MCF 10A (cell line): ENCODE measurements around the gene VWA3B. TPM values are rescaled to one million over a fixed set of nuclear protein-coding genes. Genes with fewer than 3 reads are reported as not detected.

Source experiments
- BruUV-seq: library from RNA; stranded (reverse); fragments of 400-500 nt; replicated peaks from 2 replicates; lab custom pipeline; 2021; lab: Mats Ljungman, UMichigan
- CTCF ChIA-PET: fragments of 300-600 bp; sonication (Branson Sonifier 250); formaldehyde crosslinking; extraction: SDS; loops from one replicate; lab custom pipeline; 2021; ENCODE audit warnings: antibody characterized with exemption, inconsistent platforms; lab: Yijun Ruan, JAX
- POLR2A ChIA-PET: fragments of 300-600, 350-650 bp; sonication (Branson Sonifier 250); formaldehyde crosslinking; extraction: SDS; loops from one replicate; lab custom pipeline; 2020; ENCODE audit warnings: antibody characterized with exemption, inconsistent platforms; lab: Yijun Ruan, JAX
- DNase-seq: peaks from one replicate; pipeline ENCODE4 v3.0.0-alpha.2; 2018; ENCODE audit not compliant: unreplicated experiment
- H3K27ac Mint-ChIP-seq: one replicate; pipeline ENCODE4 v1.8.0; 2022; ENCODE audit warnings: mild to moderate bottlenecking, low read depth, mixed read lengths; ENCODE audit not compliant: unreplicated experiment
- H3K27me3 Mint-ChIP-seq: one replicate; pipeline ENCODE4 v1.8.0; 2022; ENCODE audit warnings: mixed read lengths; ENCODE audit not compliant: insufficient read depth, unreplicated experiment
- H3K36me3 Mint-ChIP-seq: one replicate; pipeline ENCODE4 v1.8.0; 2022; ENCODE audit warnings: mild to moderate bottlenecking, moderate library complexity, mixed read lengths; ENCODE audit not compliant: insufficient read depth, unreplicated experiment
- H3K4me1 Mint-ChIP-seq: one replicate; pipeline ENCODE4 v1.8.0; 2022; ENCODE audit warnings: mixed read lengths; ENCODE audit not compliant: insufficient read depth, unreplicated experiment
- H3K4me3 Mint-ChIP-seq: one replicate; pipeline ENCODE4 v1.8.0; 2022; ENCODE audit warnings: mild to moderate bottlenecking, moderate library complexity, mixed read lengths; ENCODE audit not compliant: unreplicated experiment
- H3K9me3 Mint-ChIP-seq: one replicate; pipeline ENCODE4 v1.8.0; 2022; ENCODE audit warnings: mixed read lengths; ENCODE audit not compliant: unreplicated experiment
- intact Hi-C: fragments of 100-400 bp; cut with micrococcal nuclease; formaldehyde crosslinking; loops from 2 replicates; pipeline ENCODE4 v1.14.1; 2022
- total RNA-seq: library from RNA; stranded (reverse); gene quantifications from 2 replicates; pipeline ENCODE4 v1.2.3, GENCODE V29; 2022
- TF ChIP-seq, protein P1 (sequence below): fragments of 200-600 bp; IDR thresholded peaks from one replicate; pipeline ENCODE4 v1.8.0; 2022; ENCODE audit warnings: antibody characterized with exemption, mild to moderate bottlenecking; ENCODE audit not compliant: unreplicated experiment

VWA3B gene
- total RNA-seq, 1 experiment from 2014 or later, result not detected

GRCh38 chr2:98078701-98079100, 8.3 kb upstream of the VWA3B start:
- Mint-ChIP-seq H3K36me3 (no peaks in the 10 kb centered on the region), H3K27ac (no peak overlapping the region), H3K9me3 (no peaks in the 10 kb centered on the region), H3K4me3 (no peak overlapping the region), H3K4me1 (no peaks in the 10 kb centered on the region), H3K27me3 (no peaks in the 10 kb centered on the region)
- CTCF ChIA-PET, result interaction anchor here (0.7 kb wide), 1 partner anchor 11 kb away, joined by 5 read pairs; no protein-coding TSS in a partner anchor
- DNase-seq, result no peak
- intact Hi-C loops, result no loop called here
- BruUV-seq, result no TSS peak
- POLR2A ChIA-PET, result no interaction called here
- TF ChIP-seq, protein P1, sequence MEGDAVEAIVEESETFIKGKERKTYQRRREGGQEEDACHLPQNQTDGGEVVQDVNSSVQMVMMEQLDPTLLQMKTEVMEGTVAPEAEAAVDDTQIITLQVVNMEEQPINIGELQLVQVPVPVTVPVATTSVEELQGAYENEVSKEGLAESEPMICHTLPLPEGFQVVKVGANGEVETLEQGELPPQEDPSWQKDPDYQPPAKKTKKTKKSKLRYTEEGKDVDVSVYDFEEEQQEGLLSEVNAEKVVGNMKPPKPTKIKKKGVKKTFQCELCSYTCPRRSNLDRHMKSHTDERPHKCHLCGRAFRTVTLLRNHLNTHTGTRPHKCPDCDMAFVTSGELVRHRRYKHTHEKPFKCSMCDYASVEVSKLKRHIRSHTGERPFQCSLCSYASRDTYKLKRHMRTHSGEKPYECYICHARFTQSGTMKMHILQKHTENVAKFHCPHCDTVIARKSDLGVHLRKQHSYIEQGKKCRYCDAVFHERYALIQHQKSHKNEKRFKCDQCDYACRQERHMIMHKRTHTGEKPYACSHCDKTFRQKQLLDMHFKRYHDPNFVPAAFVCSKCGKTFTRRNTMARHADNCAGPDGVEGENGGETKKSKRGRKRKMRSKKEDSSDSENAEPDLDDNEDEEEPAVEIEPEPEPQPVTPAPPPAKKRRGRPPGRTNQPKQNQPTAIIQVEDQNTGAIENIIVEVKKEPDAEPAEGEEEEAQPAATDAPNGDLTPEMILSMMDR, result no peak

DNA sequence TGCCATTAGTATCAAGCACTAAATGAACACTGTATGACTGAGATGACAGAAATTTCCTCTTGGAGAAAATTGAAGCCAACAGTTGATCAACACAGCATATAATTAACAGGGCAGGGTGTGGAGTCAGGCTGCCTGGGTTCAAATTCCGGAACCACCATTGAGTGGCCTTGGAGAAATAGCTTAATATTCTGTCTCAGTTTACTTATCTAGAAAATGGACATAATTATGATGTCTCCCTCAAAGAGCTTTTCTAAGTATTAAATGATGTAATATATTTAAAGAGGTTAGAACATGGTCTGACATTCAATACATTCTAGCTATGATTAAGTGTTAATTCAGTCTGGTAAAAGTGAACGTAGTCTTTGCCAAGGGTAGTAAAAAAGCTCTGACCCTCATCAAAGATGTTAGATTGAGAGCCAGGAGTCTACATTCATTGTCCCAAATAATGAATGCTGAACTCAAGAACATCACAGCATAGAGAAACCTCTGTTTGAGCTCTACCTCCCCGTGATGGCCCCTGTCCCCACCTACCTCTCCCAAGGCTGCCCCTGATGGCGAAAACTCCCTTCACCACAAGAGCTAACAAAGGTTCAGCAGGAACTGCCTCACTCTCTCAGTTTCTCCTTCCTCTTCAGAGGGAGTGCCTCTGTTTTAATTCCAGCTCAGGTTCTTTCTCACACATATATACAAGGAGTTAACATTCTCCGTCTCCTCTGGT, 2.7 kb upstream of the VWA3B start:
- H3K27ac Mint-ChIP-seq, result no peak overlapping the region
- TF ChIP-seq, protein P1, result no peak
- intact Hi-C loops, result no loop called here
- H3K4me3 Mint-ChIP-seq, result no peak overlapping the region
- H3K9me3 Mint-ChIP-seq, result no peaks in the 10 kb centered on the region
- BruUV-seq, result no TSS peak
- H3K4me1 Mint-ChIP-seq, result peaks cover 5% of the 10 kb centered on the region
- ChIA-PET POLR2A (interaction anchor here (0.9 kb wide), 1 partner anchor 88 kb away, joined by 4 read pairs; no protein-coding TSS in a partner anchor), CTCF (interaction anchor here (1.0 kb wide), 1 partner anchor 301 kb away, joined by 4 read pairs; no protein-coding TSS in a partner anchor)
- no peaks in the 10 kb centered on the region for H3K36me3 Mint-ChIP-seq
- no peak for DNase-seq
- peaks cover 17% of the 10 kb centered on the region for H3K27me3 Mint-ChIP-seq

- POLR2A ChIA-PET, result interaction anchor here (0.9 kb wide), 1 partner anchor 88 kb away, joined by 4 read pairs; no protein-coding TSS in a partner anchor
- intact Hi-C loops, result loop anchor here (5.0 kb wide), 2 partner anchors 218 to 278 kb away; no protein-coding TSS in a partner anchor
- Mint-ChIP-seq H3K4me1 (peaks cover 5% of the 10 kb centered on the region), H3K4me3 (no peak overlapping the region), H3K9me3 (no peaks in the 10 kb centered on the region), H3K36me3 (no peaks in the 10 kb centered on the region), H3K27me3 (peaks cover 17% of the 10 kb centered on the region), H3K27ac (no peak overlapping the region)
- no TSS peak for BruUV-seq
- no peak for DNase-seq
- TF ChIP-seq, protein P1, result no peak
- CTCF ChIA-PET, result interaction anchor here (1.0 kb wide), 1 partner anchor 300 kb away, joined by 4 read pairs; no protein-coding TSS in a partner anchor
Observed at GRCh38 chr2:98084869-98085238, 2.1 kb upstream of the VWA3B start.

DNA sequence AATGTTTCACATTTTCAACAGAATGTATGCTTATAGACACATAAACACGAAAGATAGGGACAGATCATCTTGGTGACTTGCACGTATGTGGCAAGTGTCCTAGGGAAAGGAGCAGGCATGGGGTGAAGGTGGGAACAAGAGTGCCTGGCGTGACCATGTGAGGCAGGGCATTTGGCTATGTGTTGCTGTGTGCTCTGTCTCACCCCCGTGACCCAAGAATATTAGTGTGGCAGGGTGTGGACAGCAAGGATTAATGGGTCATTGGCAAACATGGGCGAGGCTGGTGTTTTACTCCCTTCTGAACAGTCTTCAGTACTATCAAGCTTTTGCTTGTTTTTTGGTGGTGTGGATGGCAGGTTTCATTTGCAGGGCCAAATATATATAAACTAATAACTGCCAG, 1.3 kb upstream of the VWA3B start:
- Mint-ChIP-seq H3K4me1 (peaks cover 5% of the 10 kb centered on the region), H3K27me3 (peaks cover 17% of the 10 kb centered on the region), H3K9me3 (no peaks in the 10 kb centered on the region), H3K27ac (no peak overlapping the region), H3K4me3 (peak overlapping the region; percentile 31), H3K36me3 (no peaks in the 10 kb centered on the region)
- POLR2A ChIA-PET, result interaction anchor here (0.8 to 1.4 kb wide), 3 partner anchors 58 to 103 kb away, joined by 3 to 6 read pairs (median 3); no protein-coding TSS in a partner anchor
- no peak for DNase-seq
- TF ChIP-seq, protein P1, result no peak
- intact Hi-C loops, result loop anchor here (5.0 kb wide), 2 partner anchors 218 to 278 kb away; no protein-coding TSS in a partner anchor
- BruUV-seq, result no TSS peak
- CTCF ChIA-PET, result interaction anchor here (0.7 kb wide), 1 partner anchor 34 kb away, joined by 3 read pairs; no protein-coding TSS in a partner anchor
